Naive thymus-derived CD4-positive, alpha-beta T cell (primary cell): ENCODE data around the gene KCNK10. TPM values are rescaled to one million over a fixed set of nuclear protein-coding genes. Genes with fewer than 3 reads are reported as not detected.
"Not testable (repeated sequence)": the region's sequence is repeated elsewhere in the genome, so short reads cannot be mapped to it uniquely, and the experiment has no call there.

Experiments used
- ATAC-seq: fragments of 150-1000 bp; cut with Tn5 transposase; 2 replicates; pipeline ENCODE4 v1.10.0; 2021; ENCODE audit warnings: mild to moderate bottlenecking, moderate library complexity
- CTCF ChIA-PET: fragments of 350-600 bp; sonication (Branson Sonifier 250); formaldehyde crosslinking; loops from one replicate; lab custom pipeline; 2021; ENCODE audit warnings: antibody characterized with exemption; lab: Charles Lee
- POLR2A ChIA-PET: fragments of 350-600 bp; sonication (Branson Sonifier 250); formaldehyde crosslinking; loops from one replicate; lab custom pipeline; 2021; ENCODE audit warnings: antibody characterized with exemption, inconsistent platforms; lab: Charles Lee
- DNase-seq, 9 donors: peaks; one replicate each; pipeline versions ENCODE4 v3.0.0 to v3.0.0-alpha.2; 2020 to 2022; ENCODE audit warnings: mixed read lengths in 1 of 9
- H3K27ac ChIP-seq: one replicate; pipeline ENCODE4 v1.7.0; 2013; ENCODE audit warnings: mild to moderate bottlenecking, low read depth, low read length, moderate library complexity
- H3K27me3 ChIP-seq, 2 donors: one replicate each; pipeline ENCODE4 v1.7.0; 2013; ENCODE audit warnings: low read length in 2 of 2, mild to moderate bottlenecking in 2 of 2, moderate library complexity in 2 of 2; ENCODE audit not compliant: control insufficient read depth in 2 of 2, insufficient read depth in 2 of 2
- H3K36me3 ChIP-seq, 3 experiments: 1 replicate in 2 of 3; 2 replicates in 1 of 3; pipeline ENCODE4 v1.7.0; 2013; ENCODE audit warnings: low read length in 3 of 3, mild to moderate bottlenecking in 3 of 3, moderate library complexity in 1 of 3; ENCODE audit not compliant: insufficient read depth in 3 of 3, control insufficient read depth in 2 of 3
- H3K4me1 ChIP-seq, 2 donors: one replicate each; pipeline ENCODE4 v1.7.0; 2013; ENCODE audit warnings: low read length in 2 of 2, mild to moderate bottlenecking in 2 of 2, moderate library complexity in 1 of 2; ENCODE audit not compliant: control insufficient read depth in 2 of 2, insufficient read depth in 2 of 2
- H3K4me3 ChIP-seq: 2 replicates; pipeline ENCODE4 v1.7.0; 2013; ENCODE audit warnings: mild to moderate bottlenecking, low read length
- H3K9me3 ChIP-seq, 3 experiments: 1 replicate in 2 of 3; 2 replicates in 1 of 3; pipeline ENCODE4 v1.7.0; 2013; ENCODE audit warnings: low read length in 3 of 3; ENCODE audit not compliant: control insufficient read depth in 2 of 3
- H3K27ac Mint-ChIP-seq, 9 donors: one replicate each; pipeline ENCODE4 v1.8.0; 2020 to 2022; ENCODE audit warnings: mixed read lengths in 9 of 9, mild to moderate bottlenecking in 8 of 9, moderate library complexity in 5 of 9, inconsistent platforms in 2 of 9
- H3K27me3 Mint-ChIP-seq, 5 donors: one replicate each; pipeline ENCODE4 v1.8.0; 2021 to 2022; ENCODE audit warnings: mixed read lengths in 5 of 5, mild to moderate bottlenecking in 1 of 5
- H3K36me3 Mint-ChIP-seq, 5 donors: one replicate each; pipeline ENCODE4 v1.8.0; 2020 to 2022; ENCODE audit warnings: mixed read lengths in 5 of 5, mild to moderate bottlenecking in 3 of 5, inconsistent platforms in 1 of 5
- H3K4me1 Mint-ChIP-seq, 7 donors: one replicate each; pipeline ENCODE4 v1.8.0; 2020 to 2022; ENCODE audit warnings: mixed read lengths in 7 of 7, mild to moderate bottlenecking in 3 of 7, inconsistent platforms in 1 of 7
- H3K4me3 Mint-ChIP-seq, 10 donors: one replicate each; pipeline ENCODE4 v1.8.0; 2020 to 2022; ENCODE audit warnings: mild to moderate bottlenecking in 10 of 10, mixed read lengths in 10 of 10, moderate library complexity in 6 of 10, inconsistent platforms in 2 of 10
- H3K9me3 Mint-ChIP-seq, 11 donors: one replicate each; pipeline ENCODE4 v1.8.0; 2020 to 2022; ENCODE audit warnings: mixed read lengths in 11 of 11, mild to moderate bottlenecking in 4 of 11, inconsistent platforms in 1 of 11, moderate library complexity in 1 of 11
- intact Hi-C, 2 donors: fragments of 100-400 bp; cut with micrococcal nuclease; formaldehyde crosslinking; loops; one replicate each; pipeline ENCODE4 v1.15.1; 2023
- polyA plus RNA-seq, 2 donors: library from polyadenylated mRNA; unstranded; fragments of 300-500 nt; fragmentation: Illumina TruSeq; gene quantifications; one replicate each; pipeline ENCODE4 v1.2.3, GENCODE V29; 2021
- total RNA-seq, 6 experiments: library from RNA in 5 of 6; stranded (reverse) in 5 of 6; gene quantifications; 1 replicate in 5 of 6; 2 replicates in 1 of 6; pipeline ENCODE4 v1.2.3 and lab custom pipeline; 2021 to 2026

The KCNK10 gene
- total and polyA plus RNA-seq, 7 experiments from 2014 or later, result 0.10 to 0.21 TPM; not detected in 5

- ChIA-PET CTCF (no interaction called here), POLR2A (no interaction called here)
- Histone ChIP-seq H3K27me3 (no peaks in the 10 kb centered on the region), H3K4me1 (no peaks in the 10 kb centered on the region), H3K9me3 (no peaks in the 10 kb centered on the region), H3K27ac (no peak overlapping the region), H3K4me3 (no peak overlapping the region), H3K36me3 (no peaks in the 10 kb centered on the region)
- peaks cover 0 to 3% (median 0%) of the 10 kb centered on the region in 11 donors for H3K9me3 Mint-ChIP-seq
- intact Hi-C loops, result no loop called here
- no peak overlapping the region for H3K27ac Mint-ChIP-seq
- DNase-seq, result no peak
- no peaks in the 10 kb centered on the region for H3K36me3 Mint-ChIP-seq
- no peaks in the 10 kb centered on the region for H3K4me1 Mint-ChIP-seq
- H3K4me3 Mint-ChIP-seq, result no peak overlapping the region
- ATAC-seq, result no peak
- H3K27me3 Mint-ChIP-seq, result peaks cover 0 to 44% (median 18%) of the 10 kb centered on the region in 5 donors
Measured at GRCh38 chr14:88264116-88264515, 59.0 kb downstream of the KCNK10 start.

GRCh38 chr14:88261302-88261701, 61.8 kb downstream of the KCNK10 start:
- CTCF ChIA-PET, POLR2A ChIA-PET, H3K4me1 Mint-ChIP-seq, H3K4me3 ChIP-seq, H3K27ac ChIP-seq, H3K27ac Mint-ChIP-seq, intact Hi-C loops, DNase-seq, ATAC-seq, H3K9me3 Mint-ChIP-seq, H3K9me3 ChIP-seq, H3K27me3 ChIP-seq, H3K36me3 Mint-ChIP-seq, H3K36me3 ChIP-seq, H3K4me1 ChIP-seq, H3K4me3 Mint-ChIP-seq: not testable (repeated sequence)
- peaks cover 0 to 54% (median 29%) of the 10 kb centered on the region in 5 donors for H3K27me3 Mint-ChIP-seq

GRCh38 chr14:88258021-88258420, 65.0 kb downstream of the KCNK10 start:
- Mint-ChIP-seq H3K4me3 (no peak overlapping the region), H3K9me3 (peaks cover 0 to 4% (median 0%) of the 10 kb centered on the region in 11 donors), H3K4me1 (no peaks in the 10 kb centered on the region), H3K36me3 (no peaks in the 10 kb centered on the region), H3K27me3 (peaks cover 0 to 42% (median 35%) of the 10 kb centered on the region in 5 donors), H3K27ac (no peak overlapping the region)
- Histone ChIP-seq H3K27me3 (no peaks in the 10 kb centered on the region), H3K36me3 (no peaks in the 10 kb centered on the region), H3K9me3 (no peaks in the 10 kb centered on the region), H3K4me1 (no peaks in the 10 kb centered on the region), H3K4me3 (no peak overlapping the region), H3K27ac (no peak overlapping the region)
- ATAC-seq (no peak), DNase-seq (no peak)
- intact Hi-C loops, result no loop called here
- ChIA-PET POLR2A (no interaction called here), CTCF (no interaction called here)

- intact Hi-C loops, result no loop called here
- H3K4me3 Mint-ChIP-seq, result no peak overlapping the region
- CTCF ChIA-PET, result no interaction called here
Measured at GRCh38 chr14:88256997-88257950, 65.8 kb downstream of the KCNK10 start.

GRCh38 chr14:88255798-88256197, 67.3 kb downstream of the KCNK10 start:
- peaks cover 0 to 3% (median 0%) of the 10 kb centered on the region in 11 donors for H3K9me3 Mint-ChIP-seq
- DNase-seq (no peak), ATAC-seq (no peak)
- no peak overlapping the region for H3K27ac ChIP-seq
- no peaks in the 10 kb centered on the region for H3K4me1 ChIP-seq
- H3K27me3 ChIP-seq, result no peaks in the 10 kb centered on the region
- intact Hi-C loops, result no loop called here
- no peaks in the 10 kb centered on the region for H3K9me3 ChIP-seq
- ChIA-PET CTCF (no interaction called here), POLR2A (no interaction called here)
- no peaks in the 10 kb centered on the region for H3K36me3 ChIP-seq
- H3K4me1 Mint-ChIP-seq, result no peaks in the 10 kb centered on the region
- no peak overlapping the region for H3K27ac Mint-ChIP-seq
- no peaks in the 10 kb centered on the region for H3K36me3 Mint-ChIP-seq
- peaks cover 0 to 43% (median 37%) of the 10 kb centered on the region in 5 donors for H3K27me3 Mint-ChIP-seq
- no peak overlapping the region for H3K4me3 ChIP-seq
- no peak overlapping the region for H3K4me3 Mint-ChIP-seq

More at GRCh38 chr14:88256997-88257950, 65.8 kb downstream of the KCNK10 start:
- H3K27me3 ChIP-seq, result no peaks in the 10 kb centered on the region
- H3K9me3 ChIP-seq, result no peaks in the 10 kb centered on the region
- peaks cover 0 to 43% (median 32%) of the 10 kb centered on the region in 5 donors for H3K27me3 Mint-ChIP-seq
- no peak overlapping the region for H3K27ac ChIP-seq
- no peaks in the 10 kb centered on the region for H3K36me3 Mint-ChIP-seq
- no peak for DNase-seq
- no peak overlapping the region for H3K27ac Mint-ChIP-seq
- no peaks in the 10 kb centered on the region for H3K36me3 ChIP-seq
- H3K4me1 Mint-ChIP-seq, result no peaks in the 10 kb centered on the region
- H3K9me3 Mint-ChIP-seq, result peaks cover 0 to 4% (median 0%) of the 10 kb centered on the region in 11 donors
- no peaks in the 10 kb centered on the region for H3K4me1 ChIP-seq
- H3K4me3 ChIP-seq, result no peak overlapping the region
- POLR2A ChIA-PET, result no interaction called here
- ATAC-seq, result no peak

GRCh38 chr14:88255196-88255595, 67.9 kb downstream of the KCNK10 start:
- ATAC-seq, result no peak
- POLR2A ChIA-PET, result no interaction called here
- H3K4me3 Mint-ChIP-seq, result no peak overlapping the region
- no peaks in the 10 kb centered on the region for H3K4me1 ChIP-seq
- H3K4me1 Mint-ChIP-seq, result no peaks in the 10 kb centered on the region
- no peak overlapping the region for H3K27ac ChIP-seq
- H3K36me3 ChIP-seq, result no peaks in the 10 kb centered on the region
- CTCF ChIA-PET, result no interaction called here
- no peaks in the 10 kb centered on the region for H3K9me3 ChIP-seq
- intact Hi-C loops, result no loop called here
- H3K4me3 ChIP-seq, result no peak overlapping the region
- no peak overlapping the region for H3K27ac Mint-ChIP-seq
- H3K36me3 Mint-ChIP-seq, result no peaks in the 10 kb centered on the region
- H3K9me3 Mint-ChIP-seq, result peaks cover 0 to 2% (median 0%) of the 10 kb centered on the region in 11 donors
- peaks cover 0 to 48% (median 31%) of the 10 kb centered on the region in 5 donors for H3K27me3 Mint-ChIP-seq
- H3K27me3 ChIP-seq, result no peaks in the 10 kb centered on the region
- no peak for DNase-seq
